ENCODE results near the gene EIF3J. TPM values are rescaled to one million over a fixed set of nuclear protein-coding genes. Genes with fewer than 3 reads are reported as not detected.
A peak's percentile ranks its signal among the peaks of the same experiment; 100 is the strongest.

The EIF3J gene
- 10 to 100 TPM; 46.2 to 60.6 (median 53.7) TPM for total RNA-seq

GRCh38 chr15:44536962-44537734 is at the start of gene EIF3J:
EIF3J (plus strand) TSS chr15:44537147; CDS start chr15:44537195, 48 bp downstream.
- intact Hi-C loops (cut with DNase I) = loop anchor here (5.0 kb wide), 1 partner anchor 110 kb away; the partner anchor contains the start of gene CTDSPL2
- TF ChIP-seq POLR2AphosphoS5 (IDR thresholded peaks at IDR 0.05) = peak; percentile 93 to 97
- TF ChIP-seq POLR2A (IDR thresholded peaks at IDR 0.05; ENCODE audit: low read depth) = peak; percentile 74
- no peak for TF ChIP-seq CTCF (IDR thresholded peaks at IDR 0.05)
- WGBS = no CpG with 5 or more reads among the region's 97 CpGs
- Histone ChIP-seq H3K27me3 (no peaks in the 10 kb centered on the region), H3K36me3 (peaks cover 4 to 31% (median 14%) of the 10 kb centered on the region in 4 donors), H3K4me3 (peak within 1 kb of the TSS; percentile 79 to 99 (median 88)), H3K27ac (replicated peaks in 1 of 4) (peak within 1 kb of the TSS; percentile 93 to 99 (median 98)), H3K4me1 (peaks cover 42 to 55% (median 52%) of the 10 kb centered on the region in 4 donors), H3K9me3 (no peaks in the 10 kb centered on the region)
- no peak for DNase-seq (ENCODE audit: extremely low spot score)

- TF ChIP-seq CTCF (IDR thresholded peaks at IDR 0.05) (no peak), POLR2AphosphoS5 (IDR thresholded peaks at IDR 0.05) (no peak), POLR2A (IDR thresholded peaks at IDR 0.05; ENCODE audit: low read depth) (no peak), EP300 (IDR thresholded peaks at IDR 0.05) (no peak)
- 59% methylated on average over 1 of the region's 1 CpG for WGBS
- DNase-seq (ENCODE audit: extremely low spot score) = no peak
- intact Hi-C loops (cut with DNase I) = no loop called here
- no peaks in the 10 kb centered on the region for H3K27me3 ChIP-seq
- no peaks in the 10 kb centered on the region for H3K9me3 ChIP-seq
- peaks cover 9 to 79% (median 37%) of the 10 kb centered on the region in 4 donors for H3K36me3 ChIP-seq
- peaks cover 0 to 13% (median 0%) of the 10 kb centered on the region in 4 donors for H3K4me1 ChIP-seq
- no peak overlapping the region for H3K27ac ChIP-seq (replicated peaks in 1 of 4)
- no peak overlapping the region for H3K4me3 ChIP-seq
Measured at GRCh38 chr15:44489464-44489863, 47.5 kb upstream of the EIF3J start.

GRCh38 chr15:44490622-44491021 is 46.3 kb upstream of the EIF3J start:
- peaks cover 0 to 13% (median 0%) of the 10 kb centered on the region in 4 donors for H3K4me1 ChIP-seq
- 50% methylated on average over 3 of the region's 3 CpGs for WGBS
- intact Hi-C loops (cut with DNase I) = no loop called here
- TF ChIP-seq POLR2AphosphoS5 (IDR thresholded peaks at IDR 0.05) (no peak), EP300 (IDR thresholded peaks at IDR 0.05) (no peak), POLR2A (IDR thresholded peaks at IDR 0.05; ENCODE audit: low read depth) (no peak), CTCF (IDR thresholded peaks at IDR 0.05) (no peak)
- no peak for DNase-seq (ENCODE audit: extremely low spot score)
- H3K27ac ChIP-seq (replicated peaks in 1 of 4) = no peak overlapping the region
- no peak overlapping the region for H3K4me3 ChIP-seq
- H3K36me3 ChIP-seq = peaks cover 9 to 81% (median 38%) of the 10 kb centered on the region in 4 donors
- H3K9me3 ChIP-seq = no peaks in the 10 kb centered on the region
- no peaks in the 10 kb centered on the region for H3K27me3 ChIP-seq

GRCh38 chr15:44492040-44492439 is 44.9 kb upstream of the EIF3J start:
- intact Hi-C loops (cut with DNase I) = no loop called here
- no peak for DNase-seq (ENCODE audit: extremely low spot score)
- H3K4me3 ChIP-seq = no peak overlapping the region
- WGBS = 97% methylated on average over 7 of the region's 7 CpGs
- TF ChIP-seq POLR2A (IDR thresholded peaks at IDR 0.05; ENCODE audit: low read depth) (no peak), POLR2AphosphoS5 (IDR thresholded peaks at IDR 0.05) (no peak), CTCF (IDR thresholded peaks at IDR 0.05) (no peak), EP300 (IDR thresholded peaks at IDR 0.05) (no peak)
- peaks cover 9 to 84% (median 37%) of the 10 kb centered on the region in 4 donors for H3K36me3 ChIP-seq
- H3K4me1 ChIP-seq = peaks cover 0 to 13% (median 0%) of the 10 kb centered on the region in 4 donors
- no peak overlapping the region for H3K27ac ChIP-seq (replicated peaks in 1 of 4)
- no peaks in the 10 kb centered on the region for H3K27me3 ChIP-seq
- no peaks in the 10 kb centered on the region for H3K9me3 ChIP-seq
